Measurements from ENCODE around the gene FLVCR2. TPM values are rescaled to one million over a fixed set of nuclear protein-coding genes. Genes with fewer than 3 reads are reported as not detected.
A peak's percentile ranks its signal among the peaks of the same experiment; 100 is the strongest.

Gene FLVCR2, protein sequence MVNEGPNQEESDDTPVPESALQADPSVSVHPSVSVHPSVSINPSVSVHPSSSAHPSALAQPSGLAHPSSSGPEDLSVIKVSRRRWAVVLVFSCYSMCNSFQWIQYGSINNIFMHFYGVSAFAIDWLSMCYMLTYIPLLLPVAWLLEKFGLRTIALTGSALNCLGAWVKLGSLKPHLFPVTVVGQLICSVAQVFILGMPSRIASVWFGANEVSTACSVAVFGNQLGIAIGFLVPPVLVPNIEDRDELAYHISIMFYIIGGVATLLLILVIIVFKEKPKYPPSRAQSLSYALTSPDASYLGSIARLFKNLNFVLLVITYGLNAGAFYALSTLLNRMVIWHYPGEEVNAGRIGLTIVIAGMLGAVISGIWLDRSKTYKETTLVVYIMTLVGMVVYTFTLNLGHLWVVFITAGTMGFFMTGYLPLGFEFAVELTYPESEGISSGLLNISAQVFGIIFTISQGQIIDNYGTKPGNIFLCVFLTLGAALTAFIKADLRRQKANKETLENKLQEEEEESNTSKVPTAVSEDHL
- polyA plus RNA-seq (ENCODE audit: insufficient read length in 10 of 10), result 10 to 100 TPM in 9 of 10 donors, 1 to 10 TPM in 1; 6.8 to 25.3 (median 13.0) TPM
- long read RNA-seq, donor 1, partial matches to known transcripts, result 5 of 6 reads
- long read RNA-seq, donor 1, other reads (novel, unspliced or antisense), result 0 of 6 reads
- long read RNA-seq, donor 2, partial matches to known transcripts, result 0 of 1 reads
- long read RNA-seq, donor 2, other reads (novel, unspliced or antisense), result 0 of 1 reads
- long read RNA-seq, donor 3, result 0 reads
- long read RNA-seq, donor 4, partial matches to known transcripts, result 0 of 2 reads
- long read RNA-seq, donor 4, other reads (novel, unspliced or antisense), result 0 of 2 reads
- long read RNA-seq, donor 5, partial matches to known transcripts, result 0 of 1 reads
- long read RNA-seq, donor 5, other reads (novel, unspliced or antisense), result 0 of 1 reads
- long read RNA-seq, donor 6, partial matches to known transcripts, result 0 of 5 reads
- long read RNA-seq, donor 6, other reads (novel, unspliced or antisense), result 0 of 5 reads
- long read RNA-seq, donor 7, partial matches to known transcripts, result 0 of 1 reads
- long read RNA-seq, donor 7, other reads (novel, unspliced or antisense), result 0 of 1 reads
- long read RNA-seq, donor 8, result 0 reads
- long read RNA-seq, donor 9, result 0 reads

DNA sequence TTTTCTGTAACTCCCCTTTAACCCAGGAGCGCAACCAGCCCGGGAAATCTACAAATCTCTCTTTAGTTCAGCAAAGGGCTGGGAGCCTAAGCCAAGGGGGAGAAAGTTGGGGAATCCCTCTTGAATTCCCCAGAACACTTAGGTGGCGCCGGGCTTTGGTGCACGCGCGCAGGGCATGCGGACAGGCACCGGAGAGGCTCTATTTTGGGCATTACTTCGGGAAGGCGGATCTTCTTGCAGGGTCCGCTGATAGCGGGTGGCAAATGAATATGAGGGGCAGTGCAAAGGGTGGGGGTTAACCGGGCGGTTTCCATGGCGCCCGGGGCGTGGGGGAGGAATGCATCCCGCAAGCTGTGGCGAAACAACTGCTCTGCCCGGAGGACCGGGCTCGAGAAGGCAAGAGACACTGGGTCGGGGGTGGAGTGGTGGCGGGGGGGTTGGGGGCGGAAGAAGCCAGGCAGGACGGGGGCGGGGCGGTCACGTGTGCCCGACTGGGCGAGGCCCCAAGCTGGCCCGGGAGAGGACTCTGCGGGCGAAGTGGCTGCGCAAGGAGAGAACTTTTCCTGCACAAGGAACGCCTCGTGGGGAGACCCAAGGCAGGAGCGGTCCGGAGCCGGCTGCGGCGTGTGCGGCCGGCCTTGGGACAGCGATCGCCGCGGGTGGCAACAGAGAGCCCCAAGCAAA lies at the start of gene FLVCR2:
TSS of gene FLVCR2 (plus strand) at position 519 of the 684 bp plus-strand sequence. CDS start 353 bp downstream, outside the sequence.
- DNase-seq, result peak; percentile 67 to 87 (median 73)

DNA sequence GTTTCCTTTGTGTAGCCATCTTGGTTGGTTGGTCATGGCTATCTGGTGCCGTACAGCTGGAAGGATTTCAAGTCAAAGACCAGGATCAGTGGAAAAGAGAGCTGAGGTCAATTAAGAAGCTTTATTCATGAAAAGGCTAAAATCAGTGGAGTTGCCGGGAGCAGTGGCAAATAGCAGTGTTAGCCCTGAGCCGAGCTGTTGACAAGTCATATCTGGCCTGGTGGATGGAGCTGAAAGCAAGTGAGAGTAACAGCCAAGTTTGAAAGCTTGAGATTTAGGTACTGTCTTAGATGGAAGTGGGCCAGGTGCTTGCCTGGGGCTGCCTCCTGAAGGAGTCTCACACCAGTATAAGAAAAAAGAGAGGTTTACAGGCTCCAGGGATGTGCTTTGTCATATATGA lies 47.2 kb upstream of the FLVCR2 start:
- no peak for DNase-seq

DNA sequence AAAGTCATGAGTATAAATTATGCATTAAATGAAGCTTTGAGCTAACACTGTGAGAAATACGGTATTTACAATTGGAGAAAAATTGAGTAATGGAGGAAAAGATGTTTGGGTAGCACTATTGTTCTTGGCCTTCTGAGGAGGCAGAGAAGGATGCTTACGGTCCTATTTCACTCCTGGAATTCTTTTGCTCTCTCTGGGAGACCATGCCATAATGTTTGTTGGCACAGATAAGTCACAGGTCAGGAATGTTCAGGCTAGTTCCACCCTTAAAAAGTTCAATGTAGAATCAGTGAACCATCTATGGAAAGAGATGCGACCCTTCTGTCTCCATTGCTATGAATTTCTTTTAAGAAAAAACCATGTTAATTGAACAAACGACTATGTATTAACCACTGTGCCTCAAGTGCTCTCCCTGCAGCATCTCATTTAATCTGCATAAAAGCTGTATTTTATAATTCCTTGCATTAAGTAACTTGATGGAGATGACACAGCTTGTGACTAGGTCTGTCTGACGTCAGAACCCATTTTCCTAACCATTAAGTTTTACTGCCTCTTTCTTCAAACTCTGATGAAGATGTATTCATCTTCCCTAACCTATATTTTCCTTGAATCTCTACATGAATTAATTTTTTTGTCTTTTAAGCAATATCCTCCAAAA lies 46.6 kb upstream of the FLVCR2 start:
- no peak for DNase-seq

DNA sequence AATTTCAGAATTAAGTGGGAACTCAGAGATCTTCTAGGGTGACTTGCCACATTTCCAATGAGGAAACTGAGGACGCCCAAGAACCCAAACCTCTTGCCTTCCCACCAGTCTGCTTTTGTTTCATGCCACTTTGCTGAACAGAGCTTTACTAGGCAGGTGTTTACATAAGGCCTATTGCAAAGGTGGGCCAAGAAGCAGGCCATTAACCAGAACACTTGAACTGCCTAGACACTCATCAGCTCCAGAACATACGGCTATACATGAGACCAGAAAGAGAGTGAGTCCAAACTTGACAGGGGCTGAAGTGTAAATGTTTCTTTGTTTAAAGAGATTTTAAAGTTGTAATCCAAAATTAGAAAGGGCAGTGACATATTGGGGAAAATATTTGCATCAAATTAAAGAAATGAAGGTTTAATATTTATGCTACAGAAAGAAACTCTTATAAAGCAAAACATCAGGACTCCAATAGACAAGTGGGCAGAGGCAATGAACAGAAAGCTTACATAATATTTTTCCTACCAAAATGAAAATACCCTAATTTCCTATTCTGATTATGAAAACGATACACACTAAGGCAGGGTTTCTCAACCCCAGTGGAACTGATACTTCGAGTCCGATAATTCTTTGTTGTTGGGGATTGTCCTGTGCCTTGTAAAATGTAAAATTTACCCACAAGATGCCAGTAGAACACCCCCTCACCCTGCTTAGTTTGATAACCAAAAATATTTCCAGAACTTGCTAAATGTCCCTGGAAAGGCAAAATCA lies 44.4 kb upstream of the FLVCR2 start:
- no peak for DNase-seq

DNA sequence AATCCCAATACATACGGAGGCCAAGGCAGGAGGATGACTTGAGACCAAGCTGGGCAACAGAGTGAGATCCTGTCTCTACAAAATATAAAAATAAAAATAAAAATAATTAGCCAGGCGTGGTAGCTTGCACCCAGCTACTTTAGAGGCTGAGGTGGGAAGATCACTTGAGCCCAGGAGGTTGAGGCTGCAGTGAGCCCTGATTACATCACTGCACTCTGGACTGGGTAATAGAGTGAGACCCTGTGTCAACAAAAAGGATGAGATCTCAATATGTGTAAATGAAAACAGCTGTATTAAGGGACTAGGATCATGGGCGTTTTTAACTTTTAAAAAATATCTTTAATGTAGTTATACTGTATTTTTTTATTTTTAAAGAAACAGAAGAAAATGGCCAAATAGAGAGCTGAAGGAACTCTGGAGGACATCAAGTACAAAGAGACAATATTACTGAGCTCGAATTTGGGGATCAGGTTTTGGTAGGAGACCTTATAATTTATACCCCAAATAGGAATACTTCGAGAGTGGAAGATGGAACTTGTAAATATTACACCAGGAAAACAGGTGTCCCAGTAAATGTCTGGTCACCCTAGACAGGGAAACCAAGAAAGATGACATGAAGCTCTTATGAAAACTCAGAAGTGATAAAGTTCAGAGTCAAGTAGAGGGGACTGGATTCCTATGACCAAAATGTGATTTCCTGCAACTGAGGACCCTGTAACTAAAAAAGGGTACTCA lies 43.1 kb upstream of the FLVCR2 start:
- no peak for DNase-seq

DNA sequence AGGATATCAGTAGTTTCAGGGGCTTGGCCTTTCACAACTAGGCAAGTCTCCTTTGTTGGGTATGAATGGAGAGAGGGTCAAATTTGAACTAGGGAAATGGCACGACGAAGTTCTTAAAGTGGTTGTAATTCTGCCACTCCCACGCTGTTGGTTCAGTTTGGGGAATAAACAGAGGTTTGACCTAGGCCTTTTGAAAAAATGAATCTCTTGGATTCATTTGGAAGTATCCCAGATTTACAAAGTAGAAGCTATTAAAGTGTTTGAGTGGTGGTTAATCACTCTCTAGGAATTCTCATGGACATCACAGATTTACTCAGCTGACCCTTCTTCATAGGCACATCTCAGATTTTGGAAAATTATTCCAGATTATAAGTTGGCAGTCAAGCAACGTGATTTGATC lies 41.3 kb upstream of the FLVCR2 start:
- no peak for DNase-seq

DNA sequence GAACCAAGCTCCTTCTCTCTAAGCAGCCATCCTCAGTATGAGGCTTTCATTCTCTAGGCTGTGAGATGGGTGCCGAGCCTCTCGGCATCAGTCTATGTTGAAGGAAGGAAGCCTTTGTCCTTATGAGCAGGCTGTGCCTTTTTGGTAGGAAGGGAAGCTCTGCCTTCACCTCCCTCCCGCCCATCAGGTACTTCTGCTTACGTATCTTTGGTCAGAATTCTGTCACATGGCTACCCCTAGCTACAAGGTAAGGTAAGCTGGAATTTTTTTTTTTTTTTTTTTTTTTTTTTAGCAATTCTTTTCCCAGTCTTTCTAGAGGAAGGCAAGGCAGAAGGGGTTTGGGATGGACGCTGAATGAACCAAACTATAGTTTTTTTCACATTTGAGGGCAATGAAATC lies 39.3 kb upstream of the FLVCR2 start:
- no peak for DNase-seq

DNA sequence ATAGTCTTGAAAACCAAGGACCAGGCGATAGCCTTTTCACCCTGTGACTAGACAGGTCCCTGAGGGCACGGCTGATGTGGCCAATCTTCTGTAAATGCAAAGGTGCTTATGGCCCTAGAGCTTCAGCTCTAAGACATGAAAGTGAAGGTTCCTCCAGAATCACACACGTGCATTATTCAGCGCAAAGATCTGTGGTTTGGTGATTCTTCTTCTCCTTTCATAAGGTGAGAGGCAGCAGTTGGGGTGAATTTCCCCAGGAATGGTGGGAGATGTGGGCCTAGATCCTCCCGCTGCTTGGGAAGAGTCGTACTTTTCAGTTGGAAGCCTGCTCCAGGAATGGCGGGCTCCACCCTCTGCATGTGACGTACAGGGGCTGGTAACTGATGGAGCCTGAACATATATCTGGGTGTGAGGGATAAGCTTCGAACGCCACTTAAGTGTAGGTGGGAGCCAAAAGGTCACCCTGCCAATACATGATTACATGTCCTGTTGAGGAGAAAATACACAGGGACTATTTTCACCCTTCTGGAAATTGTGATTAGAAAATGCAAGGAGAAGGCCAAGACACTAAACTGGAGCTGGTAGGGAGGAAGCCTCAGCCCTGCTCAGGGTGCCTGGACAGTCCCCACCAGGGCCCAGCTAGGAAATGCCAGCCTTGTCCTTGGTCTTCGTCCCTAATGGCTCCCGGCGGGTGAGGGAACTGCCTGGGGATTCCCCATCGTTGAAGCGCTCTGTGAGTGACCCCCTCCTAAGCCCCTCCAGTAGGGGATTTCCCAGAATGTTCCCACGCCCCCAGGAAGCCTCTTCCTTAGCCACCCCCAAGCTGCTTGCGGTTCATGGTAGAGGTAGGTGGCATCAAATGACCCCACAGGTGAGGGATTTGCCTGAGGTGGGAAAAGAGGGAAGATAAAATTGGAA lies 38.6 kb upstream of the FLVCR2 start:
- DNase-seq, result no peak

DNA sequence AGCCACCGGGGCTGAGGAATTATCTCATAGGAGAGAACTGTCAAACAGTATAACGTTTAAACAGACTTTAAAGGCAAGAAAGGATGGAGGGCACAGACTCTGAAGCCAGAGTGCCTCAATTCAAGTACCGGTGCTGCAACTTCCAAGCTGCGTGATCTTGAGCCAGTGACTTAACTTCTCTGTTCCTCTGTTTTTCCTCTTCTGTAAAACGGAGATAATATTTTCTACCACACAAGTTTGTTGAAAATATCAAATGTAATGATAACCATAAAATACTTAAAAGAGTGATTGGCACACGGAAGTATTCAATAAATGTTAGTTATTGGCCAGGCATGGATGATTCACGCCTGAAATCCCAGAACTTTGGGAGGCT lies 38.0 kb upstream of the FLVCR2 start:
- DNase-seq, result no peak

DNA sequence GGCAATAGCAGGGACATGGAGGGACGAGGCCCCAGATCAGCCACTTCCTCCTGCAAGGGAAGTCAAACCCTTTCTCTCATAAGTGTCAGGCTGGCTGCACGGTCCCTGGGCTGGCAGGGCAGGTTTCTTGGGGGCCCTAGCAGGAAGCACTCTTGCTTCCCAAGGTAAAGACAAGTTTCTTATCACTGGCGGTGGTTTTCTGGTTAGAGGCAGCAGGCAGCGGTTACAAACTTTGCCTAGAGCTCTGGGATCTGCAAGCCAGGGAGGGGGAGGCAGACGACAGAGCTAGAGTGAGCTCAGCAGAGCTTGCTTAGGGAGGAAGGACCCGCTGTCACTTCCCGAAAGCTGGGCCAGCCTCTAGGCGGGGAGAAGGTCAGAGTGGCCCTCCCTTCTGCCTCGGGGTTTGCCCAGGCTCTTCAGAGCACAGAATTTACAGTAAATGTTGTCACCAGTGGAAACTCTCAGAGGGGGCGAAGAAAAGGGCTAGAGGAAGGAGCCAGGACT lies 35.8 kb upstream of the FLVCR2 start:
- peak in 2 of 3 donors; percentile 27 to 52 for DNase-seq

DNA sequence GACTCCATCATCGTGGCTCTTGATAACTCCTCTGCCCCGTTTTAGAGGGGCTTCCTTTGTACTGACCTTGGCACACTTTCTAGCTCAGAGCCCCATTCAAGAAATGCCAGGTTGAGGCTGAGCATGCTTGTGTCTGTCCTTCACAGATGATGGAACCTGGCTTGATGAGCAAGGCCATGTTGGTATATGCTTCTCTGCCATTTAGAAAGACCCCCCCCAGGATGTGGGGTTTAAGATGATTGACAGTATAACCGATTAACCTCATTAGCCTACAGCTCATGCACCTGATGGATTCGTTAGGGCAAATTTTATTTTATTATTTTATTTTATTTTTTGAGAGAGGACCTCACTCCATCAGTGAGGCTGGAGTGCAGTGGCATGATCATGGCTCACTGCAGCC lies 35.2 kb upstream of the FLVCR2 start:
- DNase-seq, result no peak

DNA sequence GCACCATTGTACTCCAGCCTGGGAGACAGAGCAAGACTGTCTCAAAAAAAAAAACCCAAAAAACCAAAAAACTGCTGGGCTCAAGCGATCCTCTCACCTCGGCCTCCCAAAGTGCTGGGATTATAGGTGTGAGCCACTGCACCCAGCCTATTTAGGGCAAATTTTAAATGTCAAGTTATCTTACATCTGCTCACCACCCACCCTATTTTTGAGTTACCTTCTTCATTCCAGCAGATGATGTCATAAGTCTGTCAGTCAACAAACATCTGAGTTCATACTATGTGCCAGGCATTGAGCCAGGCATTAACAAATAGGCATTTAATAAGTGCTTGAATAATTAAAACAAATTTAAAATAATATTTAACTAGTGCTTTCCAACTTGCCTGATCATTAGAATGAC lies 34.6 kb upstream of the FLVCR2 start:
- no peak for DNase-seq

DNA sequence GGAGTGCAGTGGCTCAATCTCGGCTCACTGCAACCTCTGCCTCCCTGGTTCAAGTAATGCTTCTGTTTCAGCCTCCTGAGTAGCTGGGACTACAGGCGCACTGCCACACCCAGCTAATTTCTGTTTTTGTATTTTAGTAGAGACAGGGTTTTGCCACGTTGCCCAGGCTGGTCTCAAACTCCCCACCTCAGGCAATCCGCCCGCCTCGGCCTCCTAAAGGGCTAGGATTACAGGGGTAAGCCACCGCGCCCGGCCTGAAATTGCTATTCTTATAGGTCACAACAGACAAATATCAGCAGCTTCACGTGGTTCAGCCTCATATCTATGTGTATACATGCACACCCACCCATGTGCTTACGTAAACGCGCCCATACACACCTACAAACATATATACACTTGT lies 32.5 kb upstream of the FLVCR2 start:
- no peak for DNase-seq

DNA sequence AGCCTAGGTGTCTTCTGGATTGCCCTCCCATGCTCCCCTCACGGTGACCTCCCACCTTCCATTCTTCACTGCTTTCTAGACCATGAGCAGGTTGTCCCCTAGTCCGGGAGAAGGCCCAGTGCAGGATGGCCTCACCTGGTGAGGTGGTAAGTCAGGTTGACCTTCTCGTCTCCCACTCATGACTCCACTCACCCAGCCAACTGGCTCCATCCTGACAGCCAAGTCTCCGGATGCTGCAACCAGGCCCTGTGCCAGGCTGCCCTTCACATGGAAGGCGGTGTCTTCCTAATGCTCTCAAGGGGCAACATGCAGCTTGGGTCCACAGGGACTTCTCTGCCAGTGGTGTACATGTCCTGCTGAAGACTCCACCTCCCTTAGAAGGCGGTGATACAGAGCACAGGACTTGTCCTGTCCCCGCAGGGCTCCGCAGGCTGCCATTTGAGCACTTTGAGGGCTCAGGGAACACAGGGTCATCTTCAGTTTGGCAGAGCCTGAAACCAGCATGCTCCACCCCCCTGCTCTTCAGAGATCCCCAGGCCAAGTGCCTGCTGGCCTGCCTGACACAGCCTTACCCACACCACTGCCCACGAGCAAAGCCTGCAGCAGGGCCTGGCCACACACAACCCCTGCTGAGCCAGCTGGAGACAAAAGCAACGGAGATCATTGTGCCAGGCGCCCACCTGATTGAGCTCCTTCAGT lies 30.7 kb upstream of the FLVCR2 start:
- no peak for DNase-seq

DNA sequence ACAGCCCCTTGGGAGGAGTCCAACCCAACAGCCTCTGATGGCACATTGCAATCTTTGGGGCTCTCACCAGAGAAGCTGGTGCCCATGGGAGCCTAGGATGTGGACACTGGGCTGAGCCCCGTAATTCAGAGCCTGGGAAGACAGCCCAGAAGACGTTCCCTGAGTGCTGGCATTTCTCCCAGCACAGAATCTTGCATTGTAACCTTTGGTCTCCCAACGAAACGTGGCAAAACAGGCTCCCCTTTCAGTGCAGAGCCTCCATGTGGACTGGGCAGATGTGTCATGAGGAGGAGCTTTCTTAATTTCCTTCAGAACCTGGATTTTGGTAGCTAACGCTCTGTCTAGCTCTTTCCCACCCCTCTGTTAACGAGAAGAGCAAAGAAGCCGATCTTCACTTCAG lies 29.9 kb upstream of the FLVCR2 start:
- no peak for DNase-seq

DNA sequence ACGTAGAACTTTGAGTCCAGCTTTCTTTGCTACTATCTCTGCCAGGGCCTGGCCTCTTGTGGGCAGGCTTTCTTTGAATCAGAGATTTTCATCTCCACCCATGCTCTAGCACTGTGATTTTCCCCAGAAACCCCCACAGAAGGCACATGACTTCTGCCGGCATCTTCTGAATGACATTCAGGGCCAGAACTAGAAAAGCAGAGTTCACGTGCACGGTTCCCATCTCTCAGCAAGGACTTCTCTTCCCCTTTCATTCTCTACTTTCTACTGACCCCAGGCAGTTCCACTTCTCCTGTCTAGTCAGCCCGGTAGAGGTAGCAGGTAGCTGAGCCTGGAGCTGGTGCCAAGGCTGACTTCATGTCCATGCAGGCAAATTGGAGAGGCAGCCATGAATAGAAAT lies 29.3 kb upstream of the FLVCR2 start:
- no peak for DNase-seq

DNA sequence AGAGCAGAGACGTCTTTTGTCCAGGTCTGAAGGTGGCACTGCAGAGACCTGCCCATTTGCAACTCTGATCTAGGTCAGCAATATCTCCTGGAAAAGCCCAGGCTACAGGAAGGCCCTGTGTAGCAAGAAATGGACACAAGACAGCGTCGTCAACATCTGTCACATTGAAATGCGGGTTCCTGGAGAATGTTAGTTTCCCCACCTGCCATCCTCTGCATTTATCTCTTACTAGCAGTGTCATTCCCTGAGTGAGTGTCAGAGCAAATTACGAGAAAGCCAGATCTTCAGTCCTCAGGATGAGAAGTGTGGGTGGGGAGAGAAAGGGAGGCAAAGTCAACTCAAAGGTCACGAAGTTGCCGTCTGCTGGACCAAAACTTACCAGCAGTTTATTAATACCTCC lies 27.4 kb upstream of the FLVCR2 start:
- no peak for DNase-seq

DNA sequence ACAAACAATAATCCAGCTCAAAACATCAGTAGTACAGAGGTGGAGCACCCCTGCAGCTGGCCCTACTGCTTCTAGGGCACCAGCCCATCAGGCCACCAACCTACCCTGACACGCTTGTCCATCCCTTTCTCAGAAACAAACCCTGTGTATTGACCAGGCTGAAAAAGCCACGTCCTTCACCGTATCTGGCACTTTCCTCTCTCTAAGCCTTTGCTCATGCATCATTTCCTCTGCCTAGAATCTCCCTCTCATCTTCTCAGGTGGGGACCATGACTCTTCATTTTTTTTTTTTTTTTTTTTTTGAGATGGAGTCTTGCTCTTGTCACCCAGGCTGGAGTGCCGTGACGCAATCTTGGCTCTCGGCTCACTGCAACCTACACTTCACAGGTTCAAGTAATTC lies 25.3 kb upstream of the FLVCR2 start:
- DNase-seq, result no peak
